Activated naive CD4-positive, alpha-beta T cell (primary cell): ENCODE data around the gene CNTNAP1.

Source experiments
- DNase-seq, 4 experiments: peaks; one replicate each; lab custom pipeline; 2025; lab: John Stamatoyannopoulos, UW

The CNTNAP1 gene

DNA sequence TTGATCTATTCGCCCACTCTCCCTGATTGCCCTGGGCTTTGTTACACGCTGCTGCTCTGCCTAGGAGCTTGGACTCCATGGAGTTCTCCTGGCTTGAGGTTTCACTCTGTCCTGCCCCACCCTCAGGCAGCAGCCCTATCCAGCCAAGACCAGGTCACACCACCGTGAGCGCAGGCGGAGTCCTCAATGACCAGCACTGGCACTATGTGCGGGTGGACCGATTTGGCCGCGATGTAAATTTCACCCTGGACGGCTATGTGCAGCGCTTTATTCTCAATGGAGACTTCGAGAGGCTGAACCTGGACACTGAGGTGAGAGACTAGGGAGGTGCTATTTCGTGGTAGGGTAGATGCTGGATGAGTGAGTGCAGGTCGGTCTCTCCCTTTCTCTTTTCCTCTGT lies 3.5 kb downstream of the CNTNAP1 start:
- no peak for DNase-seq

DNA sequence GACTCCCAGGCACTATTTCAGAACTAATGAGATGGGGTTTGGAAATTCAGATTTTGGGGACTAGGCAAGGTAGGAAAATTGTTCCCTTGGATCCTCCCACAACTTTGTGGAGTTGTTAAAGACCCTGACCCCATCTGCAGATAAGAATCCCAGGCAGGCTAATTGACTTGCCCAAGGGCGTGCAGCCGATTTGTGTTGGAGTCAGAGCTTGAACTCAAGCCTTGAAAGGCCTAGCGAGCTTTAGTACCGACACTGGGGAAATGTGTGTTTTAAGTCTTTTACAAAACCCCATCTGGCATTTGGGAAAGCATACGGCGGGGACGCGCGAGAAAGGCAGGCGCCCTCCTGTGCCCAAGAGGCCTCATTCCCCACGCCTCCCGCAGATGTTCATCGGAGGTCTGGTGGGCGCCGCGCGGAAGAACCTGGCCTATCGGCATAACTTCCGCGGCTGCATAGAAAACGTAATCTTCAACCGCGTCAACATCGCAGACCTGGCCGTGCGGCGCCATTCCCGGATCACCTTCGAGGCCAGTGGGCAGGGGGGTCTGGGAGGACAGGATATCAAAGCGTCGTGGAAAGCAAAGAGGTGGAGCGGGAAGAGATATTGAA lies 4.3 kb downstream of the CNTNAP1 start:
- no peak for DNase-seq

DNA sequence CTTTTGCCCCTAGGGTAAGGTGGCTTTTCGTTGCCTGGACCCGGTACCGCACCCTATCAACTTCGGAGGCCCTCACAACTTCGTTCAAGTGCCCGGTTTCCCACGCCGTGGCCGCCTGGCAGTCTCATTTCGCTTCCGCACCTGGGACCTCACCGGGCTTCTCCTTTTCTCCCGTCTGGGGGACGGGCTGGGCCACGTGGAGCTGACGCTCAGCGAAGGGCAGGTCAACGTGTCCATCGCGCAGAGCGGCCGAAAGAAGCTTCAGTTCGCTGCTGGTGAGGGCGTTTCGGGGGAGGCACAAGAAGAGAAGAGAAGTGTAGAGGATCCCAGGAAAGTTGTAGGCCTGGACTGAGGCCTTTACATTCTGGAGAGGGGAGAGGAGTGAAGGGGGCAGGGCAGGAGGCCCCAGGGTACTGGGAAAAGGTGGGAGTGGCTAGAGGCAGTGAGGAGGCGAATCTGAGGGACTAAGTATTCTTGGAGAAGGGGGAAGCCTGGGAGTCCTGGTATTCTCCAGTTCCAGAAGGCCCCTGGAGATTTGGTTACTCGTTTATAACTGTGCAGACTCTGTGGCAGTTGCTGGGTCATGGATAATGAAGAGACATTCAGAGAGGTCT lies 5.5 kb downstream of the CNTNAP1 start:
- no peak for DNase-seq

DNA sequence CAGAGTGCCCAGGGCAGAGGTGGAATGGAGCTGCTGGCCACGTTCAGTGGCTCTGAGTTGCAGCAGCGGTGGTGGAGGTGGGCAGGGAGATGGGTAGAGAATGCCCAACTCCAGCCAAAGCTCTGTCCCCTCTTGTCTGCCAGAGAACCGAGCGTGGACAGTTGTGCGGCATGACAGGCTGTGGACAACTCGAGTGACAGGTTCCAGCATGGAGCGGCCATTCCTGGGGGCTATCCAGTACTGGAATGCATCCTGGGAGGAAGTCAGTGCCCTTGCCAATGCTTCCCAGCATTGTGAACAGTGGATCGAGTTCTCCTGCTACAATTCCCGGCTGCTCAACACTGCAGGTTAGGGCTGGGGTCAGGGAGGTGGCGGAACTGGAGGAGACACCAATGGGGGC lies 8.3 kb downstream of the CNTNAP1 start:
- no peak for DNase-seq

DNA sequence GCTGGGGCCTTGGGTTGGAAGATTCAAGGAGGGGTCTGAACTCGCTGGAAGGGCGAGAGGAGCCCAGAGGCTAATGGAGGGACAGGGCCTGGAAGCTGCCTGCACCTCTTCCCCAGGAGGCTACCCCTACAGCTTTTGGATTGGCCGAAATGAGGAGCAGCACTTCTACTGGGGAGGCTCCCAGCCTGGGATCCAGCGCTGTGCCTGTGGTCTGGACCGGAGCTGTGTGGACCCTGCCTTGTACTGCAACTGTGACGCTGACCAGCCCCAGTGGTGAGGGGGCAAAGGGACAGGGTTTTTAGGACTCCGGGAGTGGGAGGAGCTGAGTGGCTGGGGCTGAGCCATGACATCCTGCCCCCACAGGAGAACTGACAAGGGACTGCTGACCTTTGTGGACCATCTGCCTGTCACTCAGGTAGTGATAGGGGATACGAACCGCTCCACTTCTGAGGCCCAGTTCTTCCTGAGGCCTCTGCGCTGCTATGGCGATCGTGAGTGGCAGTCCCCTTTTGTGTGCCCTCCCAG lies 8.8 kb downstream of the CNTNAP1 start:
- no peak for DNase-seq

DNA sequence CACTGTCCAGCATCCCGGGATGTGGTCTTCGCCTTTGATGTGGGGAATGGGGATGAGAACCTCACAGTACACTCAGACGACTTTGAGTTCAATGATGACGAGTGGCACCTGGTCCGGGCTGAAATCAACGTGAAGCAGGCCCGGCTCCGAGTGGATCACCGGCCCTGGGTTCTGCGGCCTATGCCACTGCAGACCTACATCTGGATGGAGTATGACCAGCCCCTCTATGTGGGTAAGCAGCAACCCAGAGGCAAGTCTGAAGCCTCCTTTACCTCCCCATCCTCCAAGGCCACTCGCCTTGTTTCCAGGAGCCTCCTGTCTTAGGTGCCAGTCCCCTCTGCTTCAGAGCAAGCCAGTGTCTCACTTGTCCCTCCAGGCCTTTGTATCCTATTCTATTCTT lies 10.2 kb downstream of the CNTNAP1 start:
- DNase-seq, result no peak

DNA sequence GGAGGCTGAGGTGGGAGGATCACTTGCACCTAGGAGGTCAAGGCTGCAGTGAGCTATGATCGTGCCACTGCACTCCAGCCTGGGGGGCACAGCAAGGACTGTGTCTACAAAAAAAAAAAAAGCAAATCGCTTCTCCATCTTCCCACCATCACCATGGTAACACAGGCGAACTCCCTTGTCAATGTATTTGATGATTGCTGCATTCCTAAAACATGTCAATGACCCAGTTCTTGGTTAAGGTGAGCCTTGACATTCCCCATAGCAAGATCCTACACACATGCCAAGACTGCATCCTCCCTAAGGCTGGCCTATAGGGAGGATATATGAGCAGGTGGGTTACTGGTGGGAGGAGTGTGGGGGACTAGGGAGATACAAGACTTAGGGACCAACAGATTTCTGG lies 12.2 kb downstream of the CNTNAP1 start:
- no peak for DNase-seq

DNA sequence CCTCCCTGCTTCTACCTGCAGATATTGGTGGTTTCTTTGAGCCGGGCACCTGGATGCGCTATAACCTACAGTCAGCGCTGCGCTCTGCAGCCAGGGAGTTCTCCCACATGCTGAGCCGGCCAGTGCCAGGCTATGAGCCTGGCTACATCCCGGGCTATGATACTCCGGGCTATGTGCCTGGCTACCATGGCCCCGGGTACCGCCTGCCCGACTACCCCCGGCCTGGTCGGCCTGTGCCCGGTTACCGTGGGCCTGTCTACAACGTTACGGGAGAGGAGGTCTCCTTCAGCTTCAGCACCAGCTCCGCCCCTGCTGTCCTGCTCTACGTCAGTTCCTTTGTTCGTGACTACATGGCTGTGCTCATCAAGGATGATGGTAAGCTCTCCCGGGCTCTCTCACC lies 13.2 kb downstream of the CNTNAP1 start:
- DNase-seq, result no peak

DNA sequence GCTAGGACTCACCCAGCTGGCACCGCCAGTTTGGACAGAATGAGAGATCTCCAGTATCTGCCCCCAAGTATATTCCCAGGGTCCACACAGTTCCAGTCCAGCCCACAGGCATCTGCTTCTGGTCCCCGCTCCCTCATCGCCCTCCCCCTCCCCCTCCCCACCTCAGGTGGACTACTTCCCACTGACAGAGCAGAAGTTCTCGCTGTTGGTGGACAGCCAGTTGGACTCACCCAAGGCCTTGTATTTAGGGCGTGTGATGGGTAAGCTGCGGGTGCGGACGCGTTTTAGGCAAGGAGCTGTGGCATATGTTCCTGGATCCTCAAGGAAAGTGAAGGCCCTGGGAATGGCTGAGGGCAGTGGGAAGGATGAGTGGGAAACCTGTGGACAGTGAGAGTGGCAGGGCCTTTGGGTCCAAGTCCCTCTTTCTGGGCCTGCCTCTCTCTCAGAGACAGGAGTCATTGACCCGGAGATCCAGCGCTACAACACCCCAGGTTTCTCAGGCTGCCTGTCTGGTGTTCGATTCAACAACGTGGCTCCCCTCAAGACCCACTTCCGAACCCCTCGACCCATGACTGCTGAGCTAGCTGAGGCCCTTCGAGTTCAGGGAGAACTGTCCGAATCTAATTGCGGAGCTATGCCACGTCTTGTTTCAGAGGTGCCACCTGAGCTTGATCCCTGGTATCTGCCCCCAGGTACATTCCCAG lies 14.9 kb downstream of the CNTNAP1 start:
- DNase-seq, result no peak

DNA sequence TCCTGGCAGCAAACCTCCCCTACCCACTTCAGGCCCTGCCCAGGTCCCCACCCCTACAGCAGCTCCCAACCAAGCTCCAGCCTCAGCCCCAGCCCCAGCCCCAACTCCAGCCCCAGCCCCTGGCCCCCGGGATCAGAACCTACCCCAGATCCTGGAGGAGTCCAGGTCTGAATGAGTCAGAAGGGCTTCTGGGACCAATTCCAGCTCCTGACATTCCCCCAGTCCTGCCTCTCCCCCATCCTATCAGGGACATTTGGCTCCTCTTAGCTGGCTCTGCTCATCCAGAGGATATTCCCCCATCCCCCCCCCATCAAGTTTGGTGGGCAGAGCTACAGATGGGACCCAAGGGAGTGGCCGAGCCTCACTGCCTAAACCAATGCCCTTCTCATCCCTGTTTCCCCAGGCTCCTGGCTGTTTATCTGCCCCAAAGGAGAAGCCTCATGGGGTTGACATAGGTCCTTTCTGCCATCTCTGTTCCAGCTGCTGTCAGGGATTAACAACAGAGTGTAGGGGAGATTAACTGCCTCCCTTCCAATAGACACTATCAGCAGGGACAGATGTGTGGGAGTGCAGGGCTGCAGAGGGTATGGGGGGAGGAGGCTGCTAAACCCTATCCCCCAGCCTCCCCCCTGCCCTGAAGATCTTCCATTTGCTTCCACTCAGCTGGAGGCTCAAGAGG lies 16.5 kb downstream of the CNTNAP1 start:
- DNase-seq, result no peak

DNA sequence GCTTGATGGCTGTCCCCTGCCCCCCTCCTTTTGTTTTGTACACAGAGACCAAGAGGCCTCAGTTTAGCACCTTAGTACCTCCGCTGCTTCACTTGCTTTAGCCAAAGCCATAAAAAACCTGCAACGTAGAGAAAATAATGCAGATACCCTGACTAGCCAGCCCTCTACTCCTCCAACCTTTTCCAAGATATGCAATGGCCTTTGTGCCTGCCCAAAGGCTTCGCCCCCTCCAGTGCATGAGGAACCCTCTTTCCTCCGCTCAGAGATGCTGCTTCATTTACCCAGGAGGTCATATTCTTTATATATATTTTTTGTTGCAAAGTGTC lies 17.0 kb downstream of the CNTNAP1 start:
- DNase-seq, result no peak

DNA sequence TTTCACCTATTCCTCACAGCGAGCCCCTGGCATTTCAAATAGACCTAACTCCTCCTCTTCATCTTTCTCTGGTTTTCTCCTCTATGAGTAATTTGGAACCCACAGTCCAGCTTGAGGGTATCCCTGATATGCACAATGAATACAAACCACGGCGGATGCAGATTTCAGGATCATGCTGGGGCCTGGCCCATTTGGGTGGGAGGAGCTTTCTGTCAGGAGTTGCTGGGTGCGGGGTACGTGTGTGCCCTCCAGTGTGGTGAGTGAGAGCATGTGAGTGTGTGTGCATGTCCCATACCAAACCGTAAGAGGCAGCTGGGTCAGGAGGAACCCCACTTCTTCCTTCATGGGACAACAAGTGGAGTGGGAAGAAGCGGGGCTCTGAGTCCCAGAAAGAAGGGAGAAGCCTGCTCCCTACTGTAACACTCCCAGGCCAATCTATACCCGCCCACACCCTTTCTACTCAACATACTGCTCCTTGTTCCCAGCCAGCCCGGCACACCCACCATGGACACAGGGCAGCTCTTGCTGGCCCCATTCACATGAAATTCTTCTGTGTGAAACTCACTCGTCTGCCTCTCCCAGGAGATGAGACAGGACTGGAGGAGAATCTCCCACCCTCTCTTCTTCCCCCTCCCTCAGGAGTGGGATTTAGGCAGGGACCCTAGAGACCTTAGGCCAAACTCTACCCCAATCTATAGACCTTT lies 18.4 kb downstream of the CNTNAP1 start:
- DNase-seq, result no peak

DNA sequence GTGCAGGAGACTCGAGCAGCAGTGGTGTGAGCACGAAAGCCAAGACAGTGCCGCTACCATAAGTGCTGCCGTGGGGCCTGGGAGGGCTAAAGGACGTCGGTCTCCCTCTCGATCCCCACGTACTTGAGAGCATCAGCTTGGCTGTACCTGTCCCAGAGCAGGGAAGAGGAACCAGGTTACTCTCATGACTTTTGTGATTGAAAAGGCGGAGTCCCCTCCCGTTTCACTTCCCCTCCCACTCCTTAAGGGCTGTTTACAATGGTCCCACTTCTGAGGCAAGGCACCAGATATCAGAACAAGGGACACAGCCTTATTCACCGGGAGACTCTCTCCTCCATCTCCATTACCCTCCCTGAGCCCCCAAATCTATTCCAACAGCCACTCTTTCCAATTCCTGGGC lies 20.1 kb downstream of the CNTNAP1 start:
- no peak for DNase-seq

DNA sequence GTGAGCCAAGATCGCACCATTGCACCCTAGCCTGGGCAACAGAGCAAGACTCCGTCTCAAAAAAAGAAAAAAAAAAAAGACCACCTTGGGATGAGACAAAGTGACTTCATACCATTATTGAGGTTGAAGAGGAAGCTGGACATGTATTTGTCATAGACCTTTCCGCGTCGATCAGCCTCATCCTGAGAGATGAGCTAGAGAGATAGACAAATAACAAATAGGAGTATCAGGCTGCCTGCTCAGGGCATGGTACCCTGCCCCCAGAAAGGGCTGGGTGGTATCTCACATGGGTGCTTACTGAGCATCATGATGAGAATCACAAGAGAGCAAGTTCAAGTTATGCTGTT lies 22.1 kb downstream of the CNTNAP1 start:
- DNase-seq, result no peak

DNA sequence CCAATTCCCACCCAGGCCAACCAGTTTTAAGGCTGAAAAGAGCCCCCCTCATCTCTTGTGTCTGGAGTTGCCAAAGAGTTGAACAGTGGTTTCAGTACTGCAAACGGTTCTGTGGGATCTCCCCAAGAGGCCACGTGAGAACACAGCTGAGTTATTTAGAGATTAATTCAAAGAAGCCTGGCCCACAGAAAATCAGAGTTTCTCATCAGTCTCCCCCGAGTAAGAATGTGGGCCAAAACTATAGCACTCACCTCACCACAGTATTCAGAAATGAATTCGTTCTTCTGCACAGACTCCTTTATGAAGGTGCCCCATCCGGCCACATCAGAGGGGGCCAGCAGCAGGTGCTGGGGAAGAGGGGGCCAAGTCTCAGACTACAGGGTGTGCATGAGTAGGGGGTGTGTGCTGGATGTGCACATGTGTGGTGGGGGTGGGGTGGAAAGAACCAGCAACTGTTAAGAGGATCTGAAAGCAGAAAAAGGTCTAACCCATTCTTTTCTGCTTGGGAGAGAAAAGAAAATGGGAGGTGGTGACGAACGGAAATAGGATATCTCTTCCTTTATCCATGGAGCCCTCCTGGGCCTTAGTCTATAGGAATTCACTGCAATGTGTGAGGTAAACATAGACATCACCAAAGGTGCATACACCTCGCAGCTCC lies 22.6 kb downstream of the CNTNAP1 start:
- no peak for DNase-seq

DNA sequence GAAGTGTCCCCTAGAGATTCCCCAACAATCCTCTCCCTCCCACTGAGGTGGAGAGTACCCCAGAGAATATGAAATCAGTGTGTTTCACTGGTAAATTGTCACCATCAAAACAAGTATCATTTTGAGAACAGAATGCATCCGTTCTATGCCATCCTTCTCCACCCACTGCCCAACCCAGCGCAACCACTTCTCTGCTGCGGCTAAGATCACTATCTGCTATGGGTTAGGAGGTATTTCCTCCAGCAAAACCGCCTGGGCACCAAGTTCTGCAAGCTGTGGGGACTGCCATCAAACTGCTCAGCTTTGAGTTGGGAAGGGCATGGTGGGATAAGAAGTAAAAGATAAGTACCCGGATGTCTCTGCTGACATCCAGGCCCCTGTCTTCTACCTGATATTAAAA lies 24.4 kb downstream of the CNTNAP1 start:
- no peak for DNase-seq

DNA sequence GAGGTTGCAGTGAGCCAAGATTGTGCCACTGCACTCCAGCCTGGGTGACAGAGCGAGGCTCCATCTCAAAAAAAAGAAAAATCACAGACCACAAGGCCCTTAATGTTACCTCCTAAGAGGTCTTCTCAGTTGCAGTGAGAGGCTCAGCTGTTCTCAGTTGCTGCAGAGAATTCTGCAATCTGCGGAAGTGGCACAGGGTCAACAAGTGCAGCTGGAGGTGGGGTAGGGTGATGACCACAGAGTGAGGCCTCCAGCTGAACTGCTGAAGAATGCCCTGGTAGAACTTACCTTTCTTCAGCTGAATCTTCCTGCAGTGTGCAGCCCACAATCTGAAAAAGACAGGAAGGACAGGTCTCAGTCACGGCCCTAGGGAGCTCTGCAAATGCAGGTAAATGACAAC lies 26.3 kb downstream of the CNTNAP1 start:
- DNase-seq, result no peak

DNA sequence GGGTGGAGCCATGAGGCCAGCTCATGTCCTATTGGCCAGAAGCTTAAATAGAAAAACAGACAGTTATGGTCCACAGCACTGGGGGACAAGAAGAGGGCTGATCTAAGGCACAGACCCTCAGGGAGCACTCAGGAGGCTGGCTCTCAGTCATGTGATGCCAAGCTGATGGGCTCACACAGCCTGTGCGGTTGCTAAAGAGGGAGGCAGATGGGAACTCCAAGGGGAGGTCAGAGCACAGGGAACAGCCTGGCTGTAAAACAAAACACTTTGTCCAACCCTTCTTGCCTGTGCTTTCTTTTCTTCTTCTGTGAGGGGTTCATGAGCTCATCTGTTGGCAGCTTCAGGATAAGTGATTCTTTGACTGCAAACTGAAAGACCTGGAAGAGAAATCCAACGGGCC lies 27.2 kb downstream of the CNTNAP1 start:
- DNase-seq, result no peak

DNA sequence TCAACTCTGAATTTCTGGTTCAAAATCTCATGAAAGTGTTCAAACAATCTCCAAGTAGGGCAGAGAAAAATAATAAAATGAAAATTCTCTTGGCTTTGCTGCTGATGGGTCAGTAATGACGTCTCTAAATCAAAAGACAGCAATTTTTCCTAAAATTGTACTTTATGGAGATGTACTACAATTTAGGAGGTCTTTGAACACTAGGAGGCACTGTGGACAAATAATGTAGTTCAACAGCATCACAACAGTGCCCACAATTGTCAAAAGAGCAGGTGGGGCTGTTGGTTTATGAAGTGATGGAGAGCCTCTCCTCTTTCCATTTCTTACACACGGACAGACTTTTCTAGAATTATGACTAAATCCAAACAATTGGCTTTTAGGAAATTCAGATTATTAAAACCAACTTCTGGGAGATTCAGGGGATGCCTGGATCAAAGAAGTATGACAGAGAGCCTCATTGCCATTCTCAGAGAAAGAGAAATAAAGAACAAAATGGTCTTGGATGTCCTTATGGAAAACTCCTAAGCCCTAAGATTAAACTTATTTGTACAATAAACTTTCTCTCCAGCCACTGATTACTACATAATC lies 38.8 kb downstream of the CNTNAP1 start:
- DNase-seq, result no peak

DNA sequence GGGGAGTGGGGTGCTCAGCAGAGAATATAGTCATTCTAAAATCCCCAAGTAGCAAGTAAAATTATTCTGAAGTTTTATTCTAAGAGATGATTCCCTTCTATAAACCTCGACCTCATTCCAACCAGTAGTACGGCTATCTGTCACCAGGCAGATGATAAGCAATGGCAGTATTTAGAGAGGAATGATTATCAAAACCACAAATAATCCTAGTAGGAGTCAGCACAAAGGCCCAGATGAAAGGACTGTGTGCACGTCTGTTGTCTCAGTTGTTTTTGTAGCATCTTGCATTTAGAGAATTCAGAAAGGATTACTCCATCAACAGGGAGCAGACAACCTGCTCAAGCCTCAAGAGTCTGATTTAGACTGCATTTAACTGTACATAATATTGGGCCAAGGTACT lies 41.3 kb downstream of the CNTNAP1 start:
- no peak for DNase-seq

DNA sequence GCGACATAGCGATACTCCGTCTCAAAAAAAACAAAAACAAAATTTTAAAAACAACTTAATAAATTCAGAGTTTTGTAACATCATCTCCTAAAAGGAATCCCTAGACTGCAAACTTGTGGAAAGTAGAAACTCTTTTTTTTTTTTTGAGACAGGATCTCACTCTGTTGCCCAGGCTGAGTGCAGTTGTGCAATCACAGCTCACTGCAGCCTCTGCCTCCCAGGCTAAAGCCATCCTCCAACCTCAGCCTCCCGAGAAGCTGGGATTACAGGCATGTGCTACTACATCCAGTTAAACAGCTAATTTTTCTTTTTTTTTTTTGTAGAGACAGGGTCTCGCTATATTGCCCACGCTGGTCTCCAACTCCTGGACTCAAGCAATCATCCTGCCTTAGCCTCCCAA lies 42.8 kb downstream of the CNTNAP1 start:
- no peak for DNase-seq

DNA sequence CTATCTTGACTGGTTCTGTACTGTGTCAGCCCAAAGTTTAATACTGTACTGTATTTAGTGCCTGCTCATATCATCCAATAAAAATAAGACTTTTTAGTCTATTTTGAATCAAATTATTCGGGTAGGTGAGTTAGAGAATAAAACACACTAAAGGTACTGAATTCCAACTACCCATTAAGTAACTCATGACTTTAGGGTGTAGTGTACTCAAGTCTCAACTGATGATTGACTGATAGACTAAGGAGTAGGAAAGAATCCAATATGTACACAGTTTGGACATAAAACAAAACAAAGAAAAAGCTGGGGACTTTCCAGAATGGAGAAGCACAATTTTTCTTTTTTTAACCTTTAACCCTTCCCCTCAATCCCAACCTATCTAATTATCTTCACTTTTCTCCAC lies 58.4 kb downstream of the CNTNAP1 start:
- no peak for DNase-seq
